Left ventricle myocardium inferior (tissue), 1 donor: ENCODE data around the gene DPP6. TPM values are rescaled to one million over a fixed set of nuclear protein-coding genes. Genes with fewer than 3 reads are reported as not detected.

Experiments
- DNase-seq: peaks from one replicate; pipeline ENCODE4 v3.0.0-alpha.2; 2020
- H3K27ac ChIP-seq: fragments of 200-600 bp; replicated peaks from 2 replicates; pipeline ENCODE4 v1.8.0; 2021
- H3K27me3 ChIP-seq: fragments of 200-600 bp; 2 replicates; pipeline ENCODE4 v1.8.0; 2021; ENCODE audit warnings: low read depth
- H3K36me3 ChIP-seq: fragments of 200-600 bp; 2 replicates; pipeline ENCODE4 v1.8.0; 2021
- H3K4me1 ChIP-seq: fragments of 200-600 bp; 2 replicates; pipeline ENCODE4 v1.8.0; 2021
- H3K4me3 ChIP-seq: fragments of 200-600 bp; 2 replicates; pipeline ENCODE4 v1.8.0; 2021; ENCODE audit warnings: mild to moderate bottlenecking, moderate library complexity
- H3K9me3 ChIP-seq: fragments of 200-600 bp; replicated peaks from 2 replicates; pipeline ENCODE4 v1.8.0; 2021
- CTCF ChIP-seq: fragments of 200-600 bp; IDR thresholded peaks from 2 replicates; pipeline ENCODE4 v1.8.0; 2021; ENCODE audit warnings: antibody characterized with exemption, mild to moderate bottlenecking, borderline replicate concordance
- intact Hi-C: fragments of 100-400 bp; cut with micrococcal nuclease; formaldehyde crosslinking; loops from one replicate; pipeline ENCODE4 v1.11.0; 2022
- total RNA-seq: library from RNA; stranded (reverse); fragmentation: NEBNext Ultra II Directional; extraction: Animal tissue kit (Norgen Biotek cat#: 25700); gene quantifications from one replicate; pipeline ENCODE4 v1.2.1, GENCODE V29; 2021
- donor health status: DM: no; HTN: yes; CAD: no; lungs with severe emphysema.

Gene DPP6
- total RNA-seq, 1 donor from 2014 or later, result 0.25 TPM

- no peak for DNase-seq
- Histone ChIP-seq H3K36me3 (no peaks in the 10 kb centered on the region), H3K27ac (no peak overlapping the region), H3K4me1 (no peaks in the 10 kb centered on the region), H3K9me3 (no peaks in the 10 kb centered on the region), H3K4me3 (no peak overlapping the region), H3K27me3 (peaks cover 91% of the 10 kb centered on the region)
- intact Hi-C loops, result no loop called here
- TF ChIP-seq CTCF, result no peak
These were observed 813.9 kb downstream of the DPP6 start for GRCh38 chr7:154865984-154866685.

DNA sequence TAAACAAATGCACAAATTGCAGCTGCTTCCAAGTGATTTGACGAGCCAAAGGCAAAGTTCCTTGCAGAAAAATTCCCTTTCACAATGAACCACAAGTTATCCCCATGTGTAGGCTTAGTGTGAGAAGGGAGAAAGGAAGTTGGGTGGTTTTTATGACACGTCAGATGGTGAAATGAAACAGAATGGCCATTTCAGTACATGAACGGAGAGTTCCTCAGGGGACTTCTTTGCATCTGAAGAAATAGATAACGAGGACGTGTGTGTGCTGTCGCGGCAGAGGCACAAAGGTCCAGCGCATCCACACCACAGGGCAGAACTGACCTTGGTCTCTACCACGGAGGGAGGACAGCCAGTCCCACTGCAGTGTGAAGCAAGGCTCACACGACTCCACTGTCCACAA is 814.9 kb downstream of the DPP6 start:
- intact Hi-C loops, result no loop called here
- H3K4me1 ChIP-seq, result no peaks in the 10 kb centered on the region
- no peak overlapping the region for H3K4me3 ChIP-seq
- no peak for TF ChIP-seq CTCF
- no peaks in the 10 kb centered on the region for H3K36me3 ChIP-seq
- H3K9me3 ChIP-seq, result no peaks in the 10 kb centered on the region
- DNase-seq, result no peak
- H3K27ac ChIP-seq, result no peak overlapping the region
- H3K27me3 ChIP-seq, result peaks cover 97% of the 10 kb centered on the region

DNA sequence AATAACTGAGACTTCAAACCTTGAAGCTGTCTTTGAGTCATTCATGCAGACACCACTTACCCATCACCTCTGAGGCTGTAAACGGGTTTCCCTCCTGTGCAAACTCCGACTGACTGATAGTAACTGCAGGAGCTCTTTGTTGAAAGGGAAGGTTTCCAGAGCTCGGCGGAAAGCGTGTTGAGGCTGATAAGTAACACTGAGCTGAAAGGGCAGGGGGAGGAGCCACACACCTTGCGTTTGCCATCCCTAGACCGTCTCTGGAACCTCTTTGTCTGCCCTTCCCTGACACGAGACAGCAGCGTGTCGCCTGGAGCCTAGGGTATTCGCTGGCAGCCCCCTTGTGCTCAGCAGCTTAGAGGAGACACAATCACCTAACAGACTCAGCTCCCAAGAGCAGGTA is 816.7 kb downstream of the DPP6 start:
- DNase-seq, result no peak
- H3K27ac ChIP-seq, result no peak overlapping the region
- no peaks in the 10 kb centered on the region for H3K4me1 ChIP-seq
- peaks cover 94% of the 10 kb centered on the region for H3K27me3 ChIP-seq
- intact Hi-C loops, result no loop called here
- H3K4me3 ChIP-seq, result no peak overlapping the region
- TF ChIP-seq CTCF, result no peak
- H3K9me3 ChIP-seq, result no peaks in the 10 kb centered on the region
- no peaks in the 10 kb centered on the region for H3K36me3 ChIP-seq

- Histone ChIP-seq H3K27ac (no peak overlapping the region), H3K36me3 (no peaks in the 10 kb centered on the region), H3K9me3 (no peaks in the 10 kb centered on the region), H3K4me3 (no peak overlapping the region), H3K4me1 (no peaks in the 10 kb centered on the region), H3K27me3 (peaks cover 94% of the 10 kb centered on the region)
- intact Hi-C loops, result no loop called here
- DNase-seq, result no peak
- no peak for TF ChIP-seq CTCF
These were observed 817.2 kb downstream of the DPP6 start for GRCh38 chr7:154869436-154869835.

- no peak for TF ChIP-seq CTCF
- H3K4me1 ChIP-seq, result no peaks in the 10 kb centered on the region
- H3K27ac ChIP-seq, result no peak overlapping the region
- DNase-seq, result no peak
- peaks cover 97% of the 10 kb centered on the region for H3K27me3 ChIP-seq
- no peaks in the 10 kb centered on the region for H3K9me3 ChIP-seq
- H3K4me3 ChIP-seq, result no peak overlapping the region
- intact Hi-C loops, result no loop called here
- H3K36me3 ChIP-seq, result no peaks in the 10 kb centered on the region
These were observed 819.3 kb downstream of the DPP6 start for GRCh38 chr7:154871507-154871906.
